ENCODE results near the gene S100B. TPM values are rescaled to one million over a fixed set of nuclear protein-coding genes. Genes with fewer than 3 reads are reported as not detected.

S100B gene
- total and polyA plus RNA-seq, 2 of the 8 experiments (the other 6 are each of a cell fraction or from before 2014, with no cell fraction given): 0.36 to 0.69 TPM

- no peaks in the 10 kb centered on the region for H3K9me3 ChIP-seq (ENCODE audit: insufficient read depth in 2 of 2, low read depth in 1 of 2, low read length in 1 of 2)
- H3K36me3 ChIP-seq (ENCODE audit: control insufficient read depth in 2 of 4, insufficient read depth in 4 of 4, low read length in 3 of 4): no peaks in the 10 kb centered on the region
- H3K4me3 ChIP-seq (ENCODE audit: extremely low read depth in 1 of 4, insufficient read depth in 2 of 4, low read depth in 3 of 4, low read length in 4 of 4): no peak overlapping the region
- no peaks in the 10 kb centered on the region for H3K27me3 ChIP-seq (replicated peaks in 1 of 4; ENCODE audit: control insufficient read depth in 3 of 4, extremely low read depth in 1 of 4, insufficient read depth in 3 of 4, low read length in 3 of 4)
- DNase-seq (ENCODE audit: low read depth in 1 of 2, low spot score in 2 of 2) (no peak), FAIRE-seq (no peak)
- no peak overlapping the region for H2BK5ac ChIP-seq (ENCODE audit: low read depth, low read length)
- no peak overlapping the region for H2AFZ ChIP-seq (ENCODE audit: low read length)
- no peaks in the 10 kb centered on the region for H4K20me1 ChIP-seq (replicated peaks in 1 of 2; ENCODE audit: control insufficient read depth in 1 of 2, insufficient read depth in 2 of 2, low read length in 2 of 2)
- H3K9ac ChIP-seq (replicated peaks in 1 of 4; ENCODE audit: extremely low read depth in 1 of 4, low read depth in 3 of 4, low read length in 3 of 4): no peak overlapping the region
- no peak overlapping the region for H3K14ac ChIP-seq (ENCODE audit: insufficient read length)
- TF ChIP-seq RXRA (IDR thresholded peaks at IDR 0.05; ENCODE audit: insufficient read depth, low read depth, low read length) (no peak), POLR2A (IDR thresholded peaks at IDR 0.05; ENCODE audit: control extremely low read depth in 1 of 2, low read depth in 2 of 2, low read length in 2 of 2) (no peak), USF2 (IDR thresholded peaks at IDR 0.05; ENCODE audit: low read length) (peak; percentile 61), JUND (IDR thresholded peaks at IDR 0.05; ENCODE audit: low read length) (no peak), TAF1 (IDR thresholded peaks at IDR 0.05; ENCODE audit: low read depth, low read length) (no peak), RNF2 (IDR thresholded peaks at IDR 0.05; ENCODE audit: borderline replicate concordance, low read depth, low read length, missing control alignments, poor library complexity, severe bottlenecking) (no peak)
- no peaks in the 10 kb centered on the region; a peak in 3 of 7 replicates for H3K4me1 ChIP-seq (replicated peaks in 1 of 4; ENCODE audit: control insufficient read depth in 3 of 4, insufficient read depth in 4 of 4, low read length in 3 of 4)
- CTCF ChIA-PET (ENCODE audit: partially characterized antibody): interaction anchor here (0.9 kb wide), 1 partner anchor 17 kb away, joined by 3 read pairs; no protein-coding TSS in a partner anchor
- H3K4me2 ChIP-seq (ENCODE audit: insufficient read depth in 1 of 2, low read depth in 2 of 2, low read length in 2 of 2): no peak overlapping the region
- no peak overlapping the region for H2BK120ac ChIP-seq (replicated peaks; ENCODE audit: low read depth, low read length)
- H4K5ac ChIP-seq (ENCODE audit: insufficient read length, low read depth, low read length): no peak overlapping the region
- H3K23me2 ChIP-seq (ENCODE audit: low read depth, low read length): no peaks in the 10 kb centered on the region
- H3K4ac ChIP-seq (replicated peaks; ENCODE audit: insufficient read length, low read depth, low read length): no peak overlapping the region
- H3K79me2 ChIP-seq (ENCODE audit: control insufficient read depth in 1 of 2, insufficient read depth in 2 of 2, low read length in 2 of 2): no peaks in the 10 kb centered on the region
- no peak overlapping the region for H2BK12ac ChIP-seq (ENCODE audit: low read depth, low read length)
- 0 out of 2 replicates have a peak overlapping the region, but pooled peaks have one; percentile 53 for H4K8ac ChIP-seq (ENCODE audit: extremely low read depth, insufficient read depth, low read length)
- H2AK5ac ChIP-seq (ENCODE audit: low read depth, low read length): no peak overlapping the region
- no peak overlapping the region for H3K18ac ChIP-seq (ENCODE audit: extremely low read depth, low read length)
- H3K56ac ChIP-seq (replicated peaks; ENCODE audit: insufficient read length, low read depth, low read length): no peak overlapping the region
- no peak overlapping the region for H3K23ac ChIP-seq (ENCODE audit: insufficient read length)
- H2BK20ac ChIP-seq (ENCODE audit: low read length): no peak overlapping the region
- H4K91ac ChIP-seq (replicated peaks; ENCODE audit: insufficient read length, low read length): no peak overlapping the region
- no peaks in the 10 kb centered on the region for H3K79me1 ChIP-seq (ENCODE audit: low read depth, low read length)
- POLR2A ChIA-PET (ENCODE audit: partially characterized antibody): interaction anchor here (1.2 kb wide), 1 partner anchor 10 kb away, joined by 3 read pairs; no protein-coding TSS in a partner anchor
- no peak overlapping the region for H2BK15ac ChIP-seq (ENCODE audit: low read length)
- WGBS, 2 experiments (ENCODE audit: extremely low coverage in 1 of 2, insufficient coverage in 1 of 2, insufficient read length in 1 of 2, insufficient replicate concordance in 2 of 2, low coverage in 1 of 2, low lambda C conversion rate in 2 of 2, missing lambda C conversion rate in 1 of 2): 89% methylated on average over 20 of the region's 20 CpGs; no CpG with 5 or more reads in 1 of the 2 experiments
- H3K27ac ChIP-seq (ENCODE audit: low read depth, low read length): no peak overlapping the region
These were observed 7.0 kb downstream of the S100B start for GRCh38 chr21:46597896-46598343.

Data from H1 (cell line).